Right cardiac atrium (tissue), 5 donors: ENCODE measurements around the gene MZB1. TPM values are rescaled to one million over a fixed set of nuclear protein-coding genes. Genes with fewer than 3 reads are reported as not detected.

Experiments used
- ATAC-seq, 2 donors: fragments of 200-7000 bp; cut with Tn5 transposase; one replicate each; pipeline versions ENCODE4 v1.8.0 to v1.9.1; 2020; ENCODE audit warnings: moderate library complexity in 2 of 2, mild to moderate bottlenecking in 1 of 2
- DNase-seq, 3 donors: peaks; one replicate each; pipeline ENCODE4 v3.0.0-alpha.2; 2020
- H3K27ac ChIP-seq: one replicate; pipeline ENCODE4 v1.5.1; 2013; ENCODE audit warnings: mild to moderate bottlenecking, low read length, control low read depth, moderate library complexity
- H3K27me3 ChIP-seq: one replicate; pipeline ENCODE4 v1.6.1; 2013; ENCODE audit not compliant: control insufficient read depth, insufficient read depth
- H3K4me1 ChIP-seq: one replicate; pipeline ENCODE4 v1.6.1; 2013; ENCODE audit warnings: low read length; ENCODE audit not compliant: control insufficient read depth, insufficient read depth
- H3K4me3 ChIP-seq: one replicate; pipeline ENCODE4 v1.5.1; 2013; ENCODE audit warnings: low read length, control low read depth
- H3K9me3 ChIP-seq: one replicate; pipeline ENCODE4 v1.6.1; 2013; ENCODE audit warnings: low read length; ENCODE audit not compliant: control insufficient read depth
- WGBS: extraction: QIAGEN DNeasy Blood & Tissue Kit; methylation state at CpG from one replicate; pipeline ENCODE4 v1.1.7; 2013; 5-methylcytosine and 5-hydroxymethylcytosine counted together
- intact Hi-C, 4 donors: fragments of 100-400 bp; cut with DNase I; formaldehyde crosslinking; loops; one replicate each; pipeline versions ENCODE4 v1.11.0 to v1.14.0; 2022 to 2023
- polyA plus RNA-seq: library from polyadenylated mRNA; stranded (reverse); fragments of 200-250 nt; gene quantifications from one replicate; pipeline ENCODE4 v1.2.3, GENCODE V29; 2013
- total RNA-seq, 4 donors: library from RNA; stranded (reverse); fragmentation: NEBNext Ultra II Directional; extraction: Animal tissue kit (Norgen Biotek cat#: 25700); gene quantifications; one replicate each; pipeline ENCODE4 v1.2.1, GENCODE V29; 2021
- donor health status: healthy with polysubstance abuse.
- donor health status: DM: no; HTN: yes; CAD: no.
- donor health status: DM: no; HTN: no; CAD: no.
- donor health status: DM: no; HTN: yes; CAD: no; lungs with severe emphysema.
- donor health status: DM: yes; HTN: yes; CAD: no.

The MZB1 gene
- total and polyA plus RNA-seq, 5 donors: 0.38 to 1.8 (median 0.99) TPM

- no peaks in the 10 kb centered on the region for H3K27me3 ChIP-seq
- H3K27ac ChIP-seq: no peak within 1 kb of the TSS
- peak in 1 of 3 donors; percentile 38 for DNase-seq
- intact Hi-C loops: no loop called here
- no peak for ATAC-seq
- H3K4me1 ChIP-seq: peaks cover 5% of the 10 kb centered on the region
- H3K4me3 ChIP-seq: no peak within 1 kb of the TSS
- WGBS: 72% methylated on average over 10 of the region's 10 CpGs
- no peaks in the 10 kb centered on the region for H3K9me3 ChIP-seq
Observed at GRCh38 chr5:139383275-139383992, 6.3 kb downstream of the MZB1 start, which contains the start of gene SLC23A1. TSS of gene SLC23A1 (minus strand) at chr5:139383297. CDS start at chr5:139383253, 44 bp downstream.

GRCh38 chr5:139382807-139383206 is 6.9 kb downstream of the MZB1 start:
- Histone ChIP-seq H3K4me3 (no peak overlapping the region), H3K27ac (no peak overlapping the region), H3K27me3 (no peaks in the 10 kb centered on the region), H3K9me3 (no peaks in the 10 kb centered on the region), H3K4me1 (peaks cover 1% of the 10 kb centered on the region)
- no peak for ATAC-seq
- whole genome bisulfite sequencing: 43% methylated on average over 3 of the region's 3 CpGs
- DNase-seq: peak in 1 of 3 donors; percentile 7
- intact Hi-C loops: no loop called here

GRCh38 chr5:139381837-139382761 is 7.6 kb downstream of the MZB1 start:
- no peak overlapping the region for H3K27ac ChIP-seq
- DNase-seq (peak in 1 of 3 donors; percentile 24), ATAC-seq (no peak)
- H3K27me3 ChIP-seq: no peaks in the 10 kb centered on the region
- WGBS: 77% methylated on average over 28 of the region's 28 CpGs
- H3K4me1 ChIP-seq: peaks cover 1% of the 10 kb centered on the region
- H3K9me3 ChIP-seq: no peaks in the 10 kb centered on the region
- no peak overlapping the region for H3K4me3 ChIP-seq
- intact Hi-C loops: no loop called here

GRCh38 chr5:139379626-139380449 is 9.9 kb downstream of the MZB1 start:
- DNase-seq: peak in 2 of 3 donors; percentile 24 to 37
- Histone ChIP-seq H3K4me1 (peaks cover 1% of the 10 kb centered on the region), H3K27me3 (no peaks in the 10 kb centered on the region), H3K9me3 (no peaks in the 10 kb centered on the region), H3K4me3 (no peak overlapping the region), H3K27ac (no peak overlapping the region)
- ATAC-seq: no peak
- intact Hi-C loops: no loop called here
- 82% methylated on average over 15 of the region's 15 CpGs for WGBS

- Histone ChIP-seq H3K27me3 (no peaks in the 10 kb centered on the region), H3K9me3 (no peaks in the 10 kb centered on the region), H3K27ac (no peak overlapping the region), H3K4me3 (no peak overlapping the region), H3K4me1 (no peaks in the 10 kb centered on the region)
- ATAC-seq (no peak), DNase-seq (peak in 2 of 3 donors; percentile 24 to 28)
- WGBS: 84% methylated on average over 13 of the region's 13 CpGs
- intact Hi-C loops: no loop called here
Observed at GRCh38 chr5:139378941-139379361, 10.8 kb downstream of the MZB1 start.

GRCh38 chr5:139378101-139378825 is 11.4 kb downstream of the MZB1 start:
- Histone ChIP-seq H3K27ac (no peak overlapping the region), H3K4me1 (no peaks in the 10 kb centered on the region), H3K4me3 (no peak overlapping the region), H3K27me3 (no peaks in the 10 kb centered on the region), H3K9me3 (no peaks in the 10 kb centered on the region)
- ATAC-seq (no peak), DNase-seq (peak in 2 of 3 donors; percentile 55 to 56)
- WGBS: 65% methylated on average over 47 of the region's 47 CpGs
- intact Hi-C loops: no loop called here

GRCh38 chr5:139377226-139377625 is 12.5 kb downstream of the MZB1 start:
- intact Hi-C loops: no loop called here
- DNase-seq: peak in 1 of 3 donors; percentile 4
- no peak for ATAC-seq
- no peaks in the 10 kb centered on the region for H3K9me3 ChIP-seq
- H3K27me3 ChIP-seq: no peaks in the 10 kb centered on the region
- no peak overlapping the region for H3K27ac ChIP-seq
- H3K4me3 ChIP-seq: no peak overlapping the region
- no peaks in the 10 kb centered on the region for H3K4me1 ChIP-seq
- WGBS: 82% methylated on average over 3 of the region's 3 CpGs

GRCh38 chr5:139376364-139376763 is 13.3 kb downstream of the MZB1 start:
- intact Hi-C loops: no loop called here
- no peak for ATAC-seq

GRCh38 chr5:139374909-139375308 is 14.8 kb downstream of the MZB1 start:
- WGBS: 95% methylated on average over 2 of the region's 2 CpGs
- no peak for ATAC-seq

More at GRCh38 chr5:139376364-139376763, 13.3 kb downstream of the MZB1 start:
- Histone ChIP-seq H3K4me3 (no peak overlapping the region), H3K27me3 (no peaks in the 10 kb centered on the region), H3K4me1 (no peaks in the 10 kb centered on the region), H3K9me3 (no peaks in the 10 kb centered on the region), H3K27ac (no peak overlapping the region)
- DNase-seq: no peak
- WGBS: 96% methylated on average over 7 of the region's 7 CpGs

More at GRCh38 chr5:139374909-139375308, 14.8 kb downstream of the MZB1 start:
- no peaks in the 10 kb centered on the region for H3K27me3 ChIP-seq
- no peak overlapping the region for H3K4me3 ChIP-seq
- no peak for DNase-seq
- no peak overlapping the region for H3K27ac ChIP-seq
- H3K9me3 ChIP-seq: no peaks in the 10 kb centered on the region
- intact Hi-C loops: no loop called here
- no peaks in the 10 kb centered on the region for H3K4me1 ChIP-seq
